ENCODE data around the gene CYBA. TPM values are rescaled to one million over a fixed set of nuclear protein-coding genes. Genes with fewer than 3 reads are reported as not detected.
A peak's percentile ranks its signal among the peaks of the same experiment; 100 is the strongest.

Gene CYBA
- total and polyA plus RNA-seq, 2 of the 13 experiments (the other 11 are each of a cell fraction or from before 2014, with no cell fraction given): 196 to 250 TPM

DNA sequence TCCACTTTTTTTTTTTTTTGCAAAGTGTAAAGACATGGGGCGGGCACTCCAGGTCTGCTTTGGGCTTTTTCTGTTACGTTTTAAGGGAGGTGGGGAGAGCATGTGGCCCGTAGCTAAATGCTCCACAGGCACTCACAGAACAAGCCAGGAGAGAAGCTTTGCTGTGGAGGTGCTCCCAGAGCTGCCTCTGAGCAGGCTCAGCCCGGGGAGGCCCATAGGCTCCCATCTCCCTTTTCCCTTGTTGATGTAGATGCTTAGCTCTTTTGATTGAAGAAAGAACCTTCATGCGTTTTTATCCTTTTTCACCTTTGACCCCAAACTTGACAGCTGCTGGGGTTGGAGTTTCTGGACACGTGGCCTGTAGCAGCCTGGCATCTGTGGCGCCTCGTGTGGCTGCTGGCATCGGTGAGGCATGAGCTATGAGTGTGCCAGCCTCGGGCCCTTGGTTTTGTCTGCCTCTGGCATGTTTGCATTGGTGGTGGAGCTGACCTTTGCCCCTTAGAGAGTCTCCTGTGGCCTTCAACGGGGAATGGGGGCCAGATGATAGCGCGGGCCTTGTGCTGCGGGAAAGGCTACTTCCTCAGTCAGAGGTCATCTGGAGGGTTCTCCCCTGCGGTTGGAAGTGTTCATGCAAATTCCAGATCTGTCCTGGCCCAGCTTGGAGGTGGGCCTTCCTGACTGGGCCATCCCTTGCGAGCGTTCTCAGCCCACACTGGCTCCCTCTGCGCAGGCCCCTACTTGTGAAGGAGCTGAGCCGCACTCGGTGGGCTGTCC, 32.5 kb downstream of the CYBA start (continued):
- TF ChIP-seq, protein P1, sequence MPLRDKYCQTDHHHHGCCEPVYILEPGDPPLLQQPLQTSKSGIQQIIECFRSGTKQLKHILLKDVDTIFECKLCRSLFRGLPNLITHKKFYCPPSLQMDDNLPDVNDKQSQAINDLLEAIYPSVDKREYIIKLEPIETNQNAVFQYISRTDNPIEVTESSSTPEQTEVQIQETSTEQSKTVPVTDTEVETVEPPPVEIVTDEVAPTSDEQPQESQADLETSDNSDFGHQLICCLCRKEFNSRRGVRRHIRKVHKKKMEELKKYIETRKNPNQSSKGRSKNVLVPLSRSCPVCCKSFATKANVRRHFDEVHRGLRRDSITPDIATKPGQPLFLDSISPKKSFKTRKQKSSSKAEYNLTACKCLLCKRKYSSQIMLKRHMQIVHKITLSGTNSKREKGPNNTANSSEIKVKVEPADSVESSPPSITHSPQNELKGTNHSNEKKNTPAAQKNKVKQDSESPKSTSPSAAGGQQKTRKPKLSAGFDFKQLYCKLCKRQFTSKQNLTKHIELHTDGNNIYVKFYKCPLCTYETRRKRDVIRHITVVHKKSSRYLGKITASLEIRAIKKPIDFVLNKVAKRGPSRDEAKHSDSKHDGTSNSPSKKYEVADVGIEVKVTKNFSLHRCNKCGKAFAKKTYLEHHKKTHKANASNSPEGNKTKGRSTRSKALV (CRISPR knock-in tag; IDR thresholded peaks at IDR 0.05): 0 out of 2 replicates have a peak, but pooled peaks have one; percentile 52
- TF ChIP-seq DMAP1 (CRISPR knock-in tag; IDR thresholded peaks at IDR 0.05) (peak; percentile 51), HDAC2 (CRISPR knock-in tag; IDR thresholded peaks at IDR 0.05) (peak; percentile 74; the same call in 1 of the 2 replicates), ZNF773 (CRISPR knock-in tag; IDR thresholded peaks at IDR 0.05; ENCODE audit: borderline replicate concordance) (no peak), BRD4 (CRISPR knock-in tag; IDR thresholded peaks at IDR 0.05) (no peak), RAD21 (CRISPR knock-in tag; IDR thresholded peaks at IDR 0.05) (peak; percentile 56), NCOA2 (CRISPR knock-in tag; IDR thresholded peaks at IDR 0.05) (peak; percentile 59; the same call in 1 of the 2 replicates), KLF12 (CRISPR knock-in tag; IDR thresholded peaks at IDR 0.05; ENCODE audit: borderline replicate concordance) (no peak), CCAR2 (optimal IDR thresholded peaks at IDR 0.05; ENCODE audit: low read depth, low read length) (no peak), ZFP62 (CRISPR knock-in tag; IDR thresholded peaks at IDR 0.05) (no peak), MEIS1 (CRISPR knock-in tag; IDR thresholded peaks at IDR 0.05; ENCODE audit: borderline replicate concordance) (no peak), PITX1 (CRISPR knock-in tag; IDR thresholded peaks at IDR 0.05) (no peak), TBL1XR1 (IDR thresholded peaks at IDR 0.05; ENCODE audit: borderline replicate concordance, low read length, partially characterized antibody) (no peak)
- TF ChIP-seq, protein P2, sequence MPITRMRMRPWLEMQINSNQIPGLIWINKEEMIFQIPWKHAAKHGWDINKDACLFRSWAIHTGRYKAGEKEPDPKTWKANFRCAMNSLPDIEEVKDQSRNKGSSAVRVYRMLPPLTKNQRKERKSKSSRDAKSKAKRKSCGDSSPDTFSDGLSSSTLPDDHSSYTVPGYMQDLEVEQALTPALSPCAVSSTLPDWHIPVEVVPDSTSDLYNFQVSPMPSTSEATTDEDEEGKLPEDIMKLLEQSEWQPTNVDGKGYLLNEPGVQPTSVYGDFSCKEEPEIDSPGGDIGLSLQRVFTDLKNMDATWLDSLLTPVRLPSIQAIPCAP (CRISPR knock-in tag; IDR thresholded peaks at IDR 0.05; ENCODE audit: low read depth): no peak
- TF ChIP-seq, protein P3, sequence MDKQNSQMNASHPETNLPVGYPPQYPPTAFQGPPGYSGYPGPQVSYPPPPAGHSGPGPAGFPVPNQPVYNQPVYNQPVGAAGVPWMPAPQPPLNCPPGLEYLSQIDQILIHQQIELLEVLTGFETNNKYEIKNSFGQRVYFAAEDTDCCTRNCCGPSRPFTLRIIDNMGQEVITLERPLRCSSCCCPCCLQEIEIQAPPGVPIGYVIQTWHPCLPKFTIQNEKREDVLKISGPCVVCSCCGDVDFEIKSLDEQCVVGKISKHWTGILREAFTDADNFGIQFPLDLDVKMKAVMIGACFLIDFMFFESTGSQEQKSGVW (CRISPR knock-in tag; IDR thresholded peaks at IDR 0.05; ENCODE audit: borderline replicate concordance): no peak
- TF ChIP-seq, protein P4, sequence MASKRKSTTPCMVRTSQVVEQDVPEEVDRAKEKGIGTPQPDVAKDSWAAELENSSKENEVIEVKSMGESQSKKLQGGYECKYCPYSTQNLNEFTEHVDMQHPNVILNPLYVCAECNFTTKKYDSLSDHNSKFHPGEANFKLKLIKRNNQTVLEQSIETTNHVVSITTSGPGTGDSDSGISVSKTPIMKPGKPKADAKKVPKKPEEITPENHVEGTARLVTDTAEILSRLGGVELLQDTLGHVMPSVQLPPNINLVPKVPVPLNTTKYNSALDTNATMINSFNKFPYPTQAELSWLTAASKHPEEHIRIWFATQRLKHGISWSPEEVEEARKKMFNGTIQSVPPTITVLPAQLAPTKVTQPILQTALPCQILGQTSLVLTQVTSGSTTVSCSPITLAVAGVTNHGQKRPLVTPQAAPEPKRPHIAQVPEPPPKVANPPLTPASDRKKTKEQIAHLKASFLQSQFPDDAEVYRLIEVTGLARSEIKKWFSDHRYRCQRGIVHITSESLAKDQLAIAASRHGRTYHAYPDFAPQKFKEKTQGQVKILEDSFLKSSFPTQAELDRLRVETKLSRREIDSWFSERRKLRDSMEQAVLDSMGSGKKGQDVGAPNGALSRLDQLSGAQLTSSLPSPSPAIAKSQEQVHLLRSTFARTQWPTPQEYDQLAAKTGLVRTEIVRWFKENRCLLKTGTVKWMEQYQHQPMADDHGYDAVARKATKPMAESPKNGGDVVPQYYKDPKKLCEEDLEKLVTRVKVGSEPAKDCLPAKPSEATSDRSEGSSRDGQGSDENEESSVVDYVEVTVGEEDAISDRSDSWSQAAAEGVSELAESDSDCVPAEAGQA (IDR thresholded peaks at IDR 0.05; ENCODE audit: low read depth): 0 out of 2 replicates have a peak, but pooled peaks have one; percentile 12
- TF ChIP-seq, protein P4 (CRISPR knock-in tag; IDR thresholded peaks at IDR 0.05; ENCODE audit: borderline replicate concordance): no peak
- TF ChIP-seq, protein P5, sequence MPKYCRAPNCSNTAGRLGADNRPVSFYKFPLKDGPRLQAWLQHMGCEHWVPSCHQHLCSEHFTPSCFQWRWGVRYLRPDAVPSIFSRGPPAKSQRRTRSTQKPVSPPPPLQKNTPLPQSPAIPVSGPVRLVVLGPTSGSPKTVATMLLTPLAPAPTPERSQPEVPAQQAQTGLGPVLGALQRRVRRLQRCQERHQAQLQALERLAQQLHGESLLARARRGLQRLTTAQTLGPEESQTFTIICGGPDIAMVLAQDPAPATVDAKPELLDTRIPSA (CRISPR knock-in tag; IDR thresholded peaks at IDR 0.05; ENCODE audit: borderline replicate concordance): no peak
